ENCODE measurements around the gene TENM4.
A peak's percentile ranks its signal among the peaks of the same experiment; 100 is the strongest.

Gene TENM4

GRCh38 chr11:79186669-79187068, 254.2 kb downstream of the TENM4 start:
- DNase-seq: no peak
- in situ Hi-C loops (cut with HindIII; ENCODE audit: low pct_ligation_motif_present, low pct_unique_long_range_greater_than_20kb, low sequenced_read_pairs): no loop called here

GRCh38 chr11:79185351-79185750, 255.5 kb downstream of the TENM4 start:
- no peak for DNase-seq
- in situ Hi-C loops (cut with HindIII; ENCODE audit: low pct_ligation_motif_present, low pct_unique_long_range_greater_than_20kb, low sequenced_read_pairs): no loop called here

GRCh38 chr11:79184285-79184684, 256.5 kb downstream of the TENM4 start:
- in situ Hi-C loops (cut with HindIII; ENCODE audit: low pct_ligation_motif_present, low pct_unique_long_range_greater_than_20kb, low sequenced_read_pairs): no loop called here
- no peak for DNase-seq

GRCh38 chr11:79182794-79183193, 258.0 kb downstream of the TENM4 start:
- in situ Hi-C loops (cut with HindIII; ENCODE audit: low pct_ligation_motif_present, low pct_unique_long_range_greater_than_20kb, low sequenced_read_pairs): no loop called here
- no peak for DNase-seq

- DNase-seq: no peak
- in situ Hi-C loops (cut with HindIII; ENCODE audit: low pct_ligation_motif_present, low pct_unique_long_range_greater_than_20kb, low sequenced_read_pairs): no loop called here
These were observed 261.7 kb downstream of the TENM4 start for GRCh38 chr11:79179087-79179486.

GRCh38 chr11:79174045-79175008, 266.5 kb downstream of the TENM4 start:
- peak; percentile 17 for DNase-seq
- in situ Hi-C loops (cut with HindIII; ENCODE audit: low pct_ligation_motif_present, low pct_unique_long_range_greater_than_20kb, low sequenced_read_pairs): no loop called here

- in situ Hi-C loops (cut with HindIII; ENCODE audit: low pct_ligation_motif_present, low pct_unique_long_range_greater_than_20kb, low sequenced_read_pairs): no loop called here
- DNase-seq: peak; percentile 51
These were observed 267.2 kb downstream of the TENM4 start for GRCh38 chr11:79173615-79174014.

GRCh38 chr11:79170321-79170720, 270.5 kb downstream of the TENM4 start:
- no peak for DNase-seq
- in situ Hi-C loops (cut with HindIII; ENCODE audit: low pct_ligation_motif_present, low pct_unique_long_range_greater_than_20kb, low sequenced_read_pairs): no loop called here

- in situ Hi-C loops (cut with HindIII; ENCODE audit: low pct_ligation_motif_present, low pct_unique_long_range_greater_than_20kb, low sequenced_read_pairs): no loop called here
- no peak for DNase-seq
These were observed 272.2 kb downstream of the TENM4 start for GRCh38 chr11:79168530-79169110.

- no peak for DNase-seq
- in situ Hi-C loops (cut with HindIII; ENCODE audit: low pct_ligation_motif_present, low pct_unique_long_range_greater_than_20kb, low sequenced_read_pairs): no loop called here
These were observed 273.2 kb downstream of the TENM4 start for GRCh38 chr11:79167510-79168188.

- in situ Hi-C loops (cut with HindIII; ENCODE audit: low pct_ligation_motif_present, low pct_unique_long_range_greater_than_20kb, low sequenced_read_pairs): no loop called here
- DNase-seq: no peak
These were observed 274.9 kb downstream of the TENM4 start for GRCh38 chr11:79165908-79166307.

GRCh38 chr11:79160791-79161403, 279.9 kb downstream of the TENM4 start:
- in situ Hi-C loops (cut with HindIII; ENCODE audit: low pct_ligation_motif_present, low pct_unique_long_range_greater_than_20kb, low sequenced_read_pairs): no loop called here
- peak; percentile 61 for DNase-seq

GRCh38 chr11:79159657-79160450, 281.0 kb downstream of the TENM4 start:
- DNase-seq: no peak
- in situ Hi-C loops (cut with HindIII; ENCODE audit: low pct_ligation_motif_present, low pct_unique_long_range_greater_than_20kb, low sequenced_read_pairs): no loop called here

GRCh38 chr11:79157738-79158137, 283.1 kb downstream of the TENM4 start:
- in situ Hi-C loops (cut with HindIII; ENCODE audit: low pct_ligation_motif_present, low pct_unique_long_range_greater_than_20kb, low sequenced_read_pairs): no loop called here
- DNase-seq: no peak

GRCh38 chr11:79156031-79156430, 284.8 kb downstream of the TENM4 start:
- no peak for DNase-seq
- in situ Hi-C loops (cut with HindIII; ENCODE audit: low pct_ligation_motif_present, low pct_unique_long_range_greater_than_20kb, low sequenced_read_pairs): no loop called here

- DNase-seq: no peak
- in situ Hi-C loops (cut with HindIII; ENCODE audit: low pct_ligation_motif_present, low pct_unique_long_range_greater_than_20kb, low sequenced_read_pairs): no loop called here
These were observed 285.6 kb downstream of the TENM4 start for GRCh38 chr11:79155237-79155636.

- no peak for DNase-seq
- in situ Hi-C loops (cut with HindIII; ENCODE audit: low pct_ligation_motif_present, low pct_unique_long_range_greater_than_20kb, low sequenced_read_pairs): no loop called here
These were observed 288.3 kb downstream of the TENM4 start for GRCh38 chr11:79152511-79152910.

GRCh38 chr11:79151396-79151795, 289.4 kb downstream of the TENM4 start:
- no peak for DNase-seq
- in situ Hi-C loops (cut with HindIII; ENCODE audit: low pct_ligation_motif_present, low pct_unique_long_range_greater_than_20kb, low sequenced_read_pairs): no loop called here

Measured in ACHN (cell line).